Gastrocnemius medialis (tissue), 4 donors: ENCODE data around the gene MTHFSD.

Experiments
- POLR2A ChIP-seq, 2 donors: fragments of 450-650 bp; IDR thresholded peaks; one replicate each; pipeline ENCODE4 v1.6.1; 2017; ENCODE audit warnings: antibody characterized with exemption in 2 of 2, mild to moderate bottlenecking in 2 of 2, moderate library complexity in 2 of 2
- TF ChIP-seq, protein P1 (sequence below), 5 experiments: fragments of 450-650 bp in 3 of 5; fragments of 200-600 bp in 2 of 5; sonication (generic) in 2 of 5; IDR thresholded peaks in 4 of 5; conservative IDR thresholded peaks in 1 of 5; 1 replicate in 4 of 5; 2 replicates in 1 of 5; pipeline ENCODE4 v1.5.1; 2016 to 2019; ENCODE audit warnings: antibody characterized with exemption in 5 of 5, mild to moderate bottlenecking in 3 of 5, moderate library complexity in 3 of 5

DNA sequence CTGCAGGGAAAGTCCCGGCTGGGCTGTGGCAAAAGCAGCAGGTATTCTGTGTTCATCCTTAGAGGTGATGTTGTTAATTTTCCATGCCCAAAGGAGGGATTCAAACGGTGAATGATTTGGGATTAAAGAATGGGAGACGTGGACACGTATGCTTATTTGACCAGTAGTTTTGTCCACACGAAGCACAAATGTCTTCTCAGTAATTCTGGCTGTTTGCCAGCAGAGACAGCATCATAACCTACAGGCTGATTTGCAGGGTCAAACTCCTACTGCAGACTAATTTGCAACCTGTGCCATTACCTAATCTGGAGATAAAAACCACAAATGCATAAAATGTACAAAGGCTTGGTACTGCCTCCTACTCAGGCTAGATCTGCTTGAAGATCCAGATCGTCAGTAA, 14.1 kb downstream of the MTHFSD start:
- TF ChIP-seq, protein P1, sequence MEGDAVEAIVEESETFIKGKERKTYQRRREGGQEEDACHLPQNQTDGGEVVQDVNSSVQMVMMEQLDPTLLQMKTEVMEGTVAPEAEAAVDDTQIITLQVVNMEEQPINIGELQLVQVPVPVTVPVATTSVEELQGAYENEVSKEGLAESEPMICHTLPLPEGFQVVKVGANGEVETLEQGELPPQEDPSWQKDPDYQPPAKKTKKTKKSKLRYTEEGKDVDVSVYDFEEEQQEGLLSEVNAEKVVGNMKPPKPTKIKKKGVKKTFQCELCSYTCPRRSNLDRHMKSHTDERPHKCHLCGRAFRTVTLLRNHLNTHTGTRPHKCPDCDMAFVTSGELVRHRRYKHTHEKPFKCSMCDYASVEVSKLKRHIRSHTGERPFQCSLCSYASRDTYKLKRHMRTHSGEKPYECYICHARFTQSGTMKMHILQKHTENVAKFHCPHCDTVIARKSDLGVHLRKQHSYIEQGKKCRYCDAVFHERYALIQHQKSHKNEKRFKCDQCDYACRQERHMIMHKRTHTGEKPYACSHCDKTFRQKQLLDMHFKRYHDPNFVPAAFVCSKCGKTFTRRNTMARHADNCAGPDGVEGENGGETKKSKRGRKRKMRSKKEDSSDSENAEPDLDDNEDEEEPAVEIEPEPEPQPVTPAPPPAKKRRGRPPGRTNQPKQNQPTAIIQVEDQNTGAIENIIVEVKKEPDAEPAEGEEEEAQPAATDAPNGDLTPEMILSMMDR (IDR thresholded peaks at IDR 0.05 in 4 of 5, conservative IDR thresholded peaks at IDR 0.05 in 1 of 5), result no peak
- TF ChIP-seq POLR2A (IDR thresholded peaks at IDR 0.05), result no peak
